Activated CD4-positive, alpha-beta memory T cell treated with anti-CD3 and anti-CD28 coated beads for 36 hours (primary cell): ENCODE measurements around the gene FZD8. TPM values are rescaled to one million over a fixed set of nuclear protein-coding genes. Genes with fewer than 3 reads are reported as not detected.
A peak's percentile ranks its signal among the peaks of the same experiment; 100 is the strongest.

Experiments
- CTCF ChIA-PET: fragments of 350-600 bp; sonication (Branson Sonifier 250); formaldehyde crosslinking; loops from one replicate; lab custom pipeline; 2021; ENCODE audit warnings: antibody characterized with exemption, inconsistent platforms; lab: Charles Lee
- POLR2A ChIA-PET: fragments of 350-600 bp; sonication (Branson Sonifier 250); formaldehyde crosslinking; loops from one replicate; lab custom pipeline; 2021; ENCODE audit warnings: antibody characterized with exemption; lab: Charles Lee
- DNase-seq: peaks from one replicate; pipeline ENCODE4 v3.0.0-alpha.2; 2020
- H3K27ac Mint-ChIP-seq: one replicate; pipeline ENCODE4 v1.8.0; 2021; ENCODE audit warnings: mixed read lengths
- H3K27me3 Mint-ChIP-seq: one replicate; pipeline ENCODE4 v1.8.0; 2021; ENCODE audit warnings: mixed read lengths
- H3K36me3 Mint-ChIP-seq: one replicate; pipeline ENCODE4 v1.8.0; 2021; ENCODE audit warnings: mixed read lengths
- H3K4me1 Mint-ChIP-seq: one replicate; pipeline ENCODE4 v1.8.0; 2021; ENCODE audit warnings: low read depth, mixed read lengths
- H3K4me3 Mint-ChIP-seq: one replicate; pipeline ENCODE4 v1.8.0; 2021; ENCODE audit warnings: mild to moderate bottlenecking, mixed read lengths
- H3K9me3 Mint-ChIP-seq: one replicate; pipeline ENCODE4 v1.8.0; 2021; ENCODE audit warnings: mixed read lengths
- intact Hi-C: fragments of 100-400 bp; cut with micrococcal nuclease; formaldehyde crosslinking; loops from one replicate; pipeline ENCODE4 v1.15.1; 2023
- total RNA-seq, 2 experiments: library from RNA; stranded (reverse); gene quantifications; one replicate each; pipeline ENCODE4 v1.2.3, GENCODE V29; 2021

FZD8 gene
- total RNA-seq, 2 experiments from 2014 or later: 0.31 to 0.45 TPM

DNA sequence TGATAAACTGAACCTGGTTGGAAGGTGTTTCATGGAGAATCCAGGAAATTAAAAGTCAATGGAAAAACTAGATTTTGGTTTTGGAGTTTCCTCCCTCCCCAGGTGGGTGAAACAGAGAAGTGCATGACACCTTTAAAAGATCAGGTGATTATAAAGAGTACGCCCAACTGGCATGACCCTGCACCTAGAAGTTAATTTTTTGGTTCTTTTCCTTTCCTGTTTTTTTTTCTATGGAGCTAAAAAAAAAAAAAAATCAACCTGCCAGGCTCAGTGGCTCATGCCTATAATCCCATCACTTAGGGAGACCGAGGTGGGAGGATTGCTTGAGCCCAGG lies 29.0 kb downstream of the FZD8 start:
- H3K36me3 Mint-ChIP-seq: no peaks in the 10 kb centered on the region
- CTCF ChIA-PET: no interaction called here
- peaks cover 30% of the 10 kb centered on the region for H3K27me3 Mint-ChIP-seq

DNA sequence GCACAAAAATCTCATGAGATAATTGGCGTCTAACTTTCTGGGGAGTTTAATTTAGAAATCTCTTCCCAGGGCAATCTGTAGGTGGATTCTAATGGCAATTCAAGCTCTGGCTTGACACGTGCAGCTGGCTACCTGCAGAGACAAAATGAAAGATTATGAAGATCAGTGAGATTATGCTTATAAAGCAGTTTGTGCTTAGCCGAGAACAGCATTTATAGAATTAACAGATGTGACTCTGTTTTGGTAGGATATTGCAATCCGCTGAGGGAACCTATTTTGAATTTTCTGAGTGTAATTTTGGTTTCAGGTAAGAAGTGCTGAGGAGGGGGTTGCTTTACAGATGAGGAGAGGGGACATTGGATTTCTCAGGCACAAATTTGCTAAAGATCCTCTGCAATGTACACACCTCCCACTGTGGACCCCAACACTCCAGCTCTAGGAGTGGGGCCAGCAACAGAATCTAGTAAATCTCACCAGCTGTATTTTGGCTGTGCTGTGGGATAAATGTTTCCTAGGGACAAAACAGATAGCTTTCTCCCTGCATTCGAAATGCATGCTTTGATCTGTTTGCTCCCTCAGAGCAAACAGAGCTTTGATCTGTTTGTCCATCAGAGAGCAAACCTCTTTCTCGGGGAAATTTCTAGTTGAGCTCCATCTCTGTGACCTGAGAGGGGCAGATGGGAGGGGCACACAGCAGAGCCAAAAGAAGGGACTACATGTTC lies 29.6 kb downstream of the FZD8 start:
- no peak for DNase-seq
- Mint-ChIP-seq H3K9me3 (peaks cover 6% of the 10 kb centered on the region), H3K4me1 (peaks cover under 1% of the 10 kb centered on the region), H3K36me3 (no peaks in the 10 kb centered on the region), H3K27ac (no peak overlapping the region), H3K4me3 (no peak overlapping the region), H3K27me3 (peaks cover 32% of the 10 kb centered on the region)
- intact Hi-C loops: no loop called here
- ChIA-PET CTCF (interaction anchor here (0.6 kb wide), 1 partner anchor 463 kb away, joined by 4 read pairs; no protein-coding TSS in a partner anchor), POLR2A (no interaction called here)

More for the DNA sequence above, 29.0 kb downstream of the FZD8 start:
- Mint-ChIP-seq H3K4me3 (no peak overlapping the region), H3K9me3 (peaks cover 6% of the 10 kb centered on the region), H3K4me1 (no peaks in the 10 kb centered on the region), H3K27ac (no peak overlapping the region)
- POLR2A ChIA-PET: no interaction called here
- no peak for DNase-seq
- intact Hi-C loops: no loop called here

DNA sequence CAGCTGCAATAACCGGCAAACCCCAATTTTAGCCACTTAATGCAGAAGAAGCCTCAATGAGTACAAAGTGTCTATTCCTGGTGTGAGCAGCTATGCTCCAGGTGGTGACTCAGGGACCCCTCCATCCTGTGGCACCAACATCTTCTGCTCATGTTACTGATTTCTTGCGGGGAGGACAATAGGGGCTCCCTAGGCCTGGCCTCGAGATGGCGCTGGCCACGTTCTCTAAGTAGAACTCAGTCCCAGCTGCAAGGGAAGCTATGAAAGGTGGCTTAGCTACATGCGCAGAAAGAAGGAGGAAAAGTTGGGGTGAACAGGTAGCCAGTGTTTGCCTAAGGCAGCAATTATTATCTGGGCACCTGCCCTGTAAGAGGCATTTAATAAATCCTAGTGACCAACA lies 30.3 kb downstream of the FZD8 start:
- no peak for DNase-seq
- H3K27me3 Mint-ChIP-seq: peaks cover 39% of the 10 kb centered on the region
- no peak overlapping the region for H3K27ac Mint-ChIP-seq
- no peaks in the 10 kb centered on the region for H3K36me3 Mint-ChIP-seq
- H3K4me3 Mint-ChIP-seq: no peak overlapping the region
- intact Hi-C loops: no loop called here
- H3K9me3 Mint-ChIP-seq: peaks cover 6% of the 10 kb centered on the region
- POLR2A ChIA-PET: no interaction called here
- peaks cover 5% of the 10 kb centered on the region for H3K4me1 Mint-ChIP-seq
- CTCF ChIA-PET: interaction anchor here (0.6 kb wide), 1 partner anchor 462 kb away, joined by 4 read pairs; no protein-coding TSS in a partner anchor

DNA sequence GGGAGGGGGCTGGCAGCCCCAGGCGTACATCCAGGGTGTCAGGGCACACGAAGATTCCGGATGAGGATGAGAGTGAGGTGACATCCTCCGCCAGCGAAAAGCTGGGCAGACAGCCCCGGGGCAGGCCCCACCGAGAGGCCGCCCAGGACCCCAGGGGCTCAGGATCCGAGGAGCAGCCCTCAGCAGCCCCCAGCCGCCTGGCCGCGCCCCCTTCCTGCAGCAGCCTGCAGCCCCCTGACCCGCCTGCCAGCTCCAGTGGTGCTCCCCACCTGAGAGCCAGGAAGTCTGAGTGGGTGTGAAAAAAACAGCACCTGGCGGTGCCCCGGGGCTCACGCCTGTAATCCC lies 33.8 kb downstream of the FZD8 start:
- peaks cover 5% of the 10 kb centered on the region for H3K4me1 Mint-ChIP-seq
- H3K4me3 Mint-ChIP-seq: no peak overlapping the region
- peaks cover 46% of the 10 kb centered on the region for H3K27me3 Mint-ChIP-seq
- H3K27ac Mint-ChIP-seq: no peak overlapping the region
- H3K9me3 Mint-ChIP-seq: peaks cover 6% of the 10 kb centered on the region
- intact Hi-C loops: no loop called here
- H3K36me3 Mint-ChIP-seq: no peaks in the 10 kb centered on the region
- POLR2A ChIA-PET: no interaction called here
- CTCF ChIA-PET: no interaction called here
- no peak for DNase-seq

DNA sequence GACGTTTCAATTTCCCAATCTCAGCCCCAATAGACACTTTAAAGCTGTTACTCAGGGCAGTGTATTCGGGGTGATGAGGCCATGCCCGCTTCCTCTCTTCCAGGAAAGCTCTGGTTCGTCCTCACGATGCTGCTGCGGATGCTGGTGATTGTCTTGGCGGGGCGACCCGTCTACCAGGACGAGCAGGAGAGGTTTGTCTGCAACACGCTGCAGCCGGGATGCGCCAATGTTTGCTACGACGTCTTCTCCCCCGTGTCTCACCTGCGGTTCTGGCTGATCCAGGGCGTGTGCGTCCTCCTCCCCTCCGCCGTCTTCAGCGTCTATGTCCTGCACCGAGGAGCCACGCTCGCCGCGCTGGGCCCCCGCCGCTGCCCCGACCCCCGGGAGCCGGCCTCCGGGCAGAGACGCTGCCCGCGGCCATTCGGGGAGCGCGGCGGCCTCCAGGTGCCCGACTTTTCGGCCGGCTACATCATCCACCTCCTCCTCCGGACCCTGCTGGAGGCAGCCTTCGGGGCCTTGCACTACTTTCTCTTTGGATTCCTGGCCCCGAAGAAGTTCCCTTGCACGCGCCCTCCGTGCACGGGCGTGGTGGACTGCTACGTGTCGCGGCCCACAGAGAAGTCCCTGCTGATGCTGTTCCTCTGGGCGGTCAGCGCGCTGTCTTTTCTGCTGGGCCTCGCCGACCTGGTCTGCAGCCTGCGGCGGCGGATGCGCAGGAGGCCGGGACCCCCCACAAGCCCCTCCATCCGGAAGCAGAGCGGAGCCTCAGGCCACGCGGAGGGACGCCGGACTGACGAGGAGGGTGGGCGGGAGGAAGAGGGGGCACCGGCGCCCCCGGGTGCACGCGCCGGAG lies 34.4 kb downstream of the FZD8 start:
- Mint-ChIP-seq H3K27me3 (peaks cover 46% of the 10 kb centered on the region), H3K4me1 (peaks cover 5% of the 10 kb centered on the region), H3K36me3 (no peaks in the 10 kb centered on the region), H3K4me3 (peak overlapping the region; percentile 43), H3K9me3 (peaks cover 6% of the 10 kb centered on the region), H3K27ac (no peak overlapping the region)
- ChIA-PET CTCF (no interaction called here), POLR2A (no interaction called here)
- intact Hi-C loops: loop anchor here (2.0 kb wide), 1 partner anchor 23 kb away; no protein-coding TSS in a partner anchor
- DNase-seq: peak; percentile 19

DNA sequence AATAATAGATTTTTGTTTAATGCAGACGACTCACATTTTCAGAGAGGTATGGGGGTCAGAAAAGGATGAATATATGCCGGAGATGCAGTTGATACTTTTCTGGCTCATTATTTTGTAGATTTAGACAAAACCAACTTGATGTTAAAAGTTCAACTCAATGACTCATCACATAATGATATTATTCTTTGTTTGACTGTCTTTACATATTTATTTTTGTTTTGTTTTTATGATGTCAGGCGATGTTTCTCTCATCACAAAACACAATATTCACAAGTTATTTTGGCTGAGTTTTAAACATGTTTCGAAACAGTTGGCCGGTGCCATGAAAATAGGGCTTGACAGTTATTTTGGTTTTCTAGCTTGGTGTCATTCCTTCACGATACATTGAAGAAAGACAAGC lies 35.7 kb downstream of the FZD8 start:
- Mint-ChIP-seq H3K27ac (no peak overlapping the region), H3K27me3 (peaks cover 45% of the 10 kb centered on the region), H3K36me3 (no peaks in the 10 kb centered on the region), H3K9me3 (peaks cover 8% of the 10 kb centered on the region), H3K4me1 (peaks cover 5% of the 10 kb centered on the region), H3K4me3 (no peak overlapping the region)
- intact Hi-C loops: loop anchor here (2.0 kb wide), 1 partner anchor 22 kb away; no protein-coding TSS in a partner anchor
- DNase-seq: no peak
- CTCF ChIA-PET: interaction anchor here (0.6 kb wide), 1 partner anchor 23 kb away, joined by 4 read pairs; no protein-coding TSS in a partner anchor
- POLR2A ChIA-PET: no interaction called here

DNA sequence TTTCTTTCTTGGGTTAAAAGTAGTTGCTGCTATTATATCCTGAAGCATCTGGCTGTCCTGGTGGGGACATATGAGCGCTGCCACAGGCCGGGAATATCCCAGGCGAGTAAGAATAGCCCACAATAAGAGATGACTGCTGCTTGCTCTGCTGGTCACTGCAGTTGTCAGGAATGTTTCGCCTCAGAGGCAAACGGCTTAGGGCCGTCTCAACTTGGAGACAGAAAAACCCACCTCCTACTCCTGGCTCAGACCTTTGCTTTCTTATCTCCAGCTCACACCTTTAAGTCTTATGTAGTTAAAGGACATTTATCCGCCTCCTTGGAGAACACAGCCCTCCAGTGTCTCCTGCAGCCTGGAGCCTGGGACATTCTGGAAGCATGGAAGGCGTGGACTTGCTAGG lies 36.9 kb downstream of the FZD8 start, which contains the start of gene GJD4:
TSS of gene GJD4 (plus strand) at position 151 of the 400 bp plus-strand sequence. CDS start at position 378, 227 bp downstream.
- Mint-ChIP-seq H3K9me3 (peaks cover 10% of the 10 kb centered on the region), H3K4me1 (peaks cover 5% of the 10 kb centered on the region), H3K4me3 (no peak within 1 kb of the TSS), H3K27me3 (peaks cover 45% of the 10 kb centered on the region), H3K36me3 (no peaks in the 10 kb centered on the region), H3K27ac (no peak within 1 kb of the TSS)
- intact Hi-C loops: no loop called here
- DNase-seq: no peak
- ChIA-PET CTCF (no interaction called here), POLR2A (no interaction called here)

DNA sequence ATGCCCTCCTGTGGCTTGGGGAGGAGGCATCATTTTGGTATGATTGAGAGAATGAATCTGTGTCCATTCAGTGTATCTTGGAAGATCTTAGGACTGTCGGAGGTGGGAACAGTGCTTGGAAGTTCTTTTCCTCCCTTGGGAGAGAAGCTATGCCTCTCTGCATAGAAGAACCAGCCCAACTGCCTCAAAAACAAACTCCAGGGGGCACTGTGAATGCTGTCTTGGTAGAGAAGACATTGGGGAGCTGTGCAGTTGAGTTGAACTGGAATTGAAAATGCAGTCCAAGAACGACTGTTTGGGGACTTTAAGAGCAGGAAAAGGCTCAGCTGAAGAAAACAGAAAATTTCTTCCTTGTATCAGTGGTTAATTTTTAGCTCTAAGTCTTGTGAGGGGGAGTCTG lies 41.9 kb downstream of the FZD8 start:
- intact Hi-C loops: no loop called here
- H3K36me3 Mint-ChIP-seq: no peaks in the 10 kb centered on the region
- POLR2A ChIA-PET: no interaction called here
- no peak overlapping the region for H3K4me3 Mint-ChIP-seq
- no peak overlapping the region for H3K27ac Mint-ChIP-seq
- DNase-seq: no peak
- H3K27me3 Mint-ChIP-seq: peaks cover 22% of the 10 kb centered on the region
- H3K9me3 Mint-ChIP-seq: peaks cover 7% of the 10 kb centered on the region
- CTCF ChIA-PET: interaction anchor here (0.5 to 1.2 kb wide), 2 partner anchors 137 to 479 kb away, joined by 3 read pairs; no protein-coding TSS in a partner anchor
- H3K4me1 Mint-ChIP-seq: no peaks in the 10 kb centered on the region

DNA sequence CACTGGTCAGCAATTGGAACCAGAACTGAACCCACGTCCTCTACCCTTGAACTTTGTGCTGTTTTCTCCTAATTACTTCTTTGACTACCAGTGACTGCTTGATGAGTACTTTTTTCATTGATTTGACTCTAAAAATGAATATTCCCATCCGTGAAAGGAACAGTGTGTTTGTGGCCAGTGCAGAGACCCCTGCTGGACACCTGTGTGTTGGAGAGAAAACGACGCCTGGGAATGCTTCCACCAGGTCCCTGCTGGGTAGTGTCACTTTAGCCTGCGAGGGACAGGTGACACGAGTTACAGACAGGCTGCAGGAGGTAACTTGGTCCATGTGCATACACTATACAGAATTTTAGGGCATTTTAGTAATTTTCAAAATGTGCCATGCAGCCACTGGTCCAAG lies 43.7 kb downstream of the FZD8 start:
- Mint-ChIP-seq H3K4me3 (no peak overlapping the region), H3K36me3 (no peaks in the 10 kb centered on the region), H3K4me1 (no peaks in the 10 kb centered on the region), H3K9me3 (peaks cover 8% of the 10 kb centered on the region), H3K27ac (no peak overlapping the region), H3K27me3 (peaks cover 11% of the 10 kb centered on the region)
- ChIA-PET CTCF (no interaction called here), POLR2A (no interaction called here)
- intact Hi-C loops: no loop called here
- no peak for DNase-seq

DNA sequence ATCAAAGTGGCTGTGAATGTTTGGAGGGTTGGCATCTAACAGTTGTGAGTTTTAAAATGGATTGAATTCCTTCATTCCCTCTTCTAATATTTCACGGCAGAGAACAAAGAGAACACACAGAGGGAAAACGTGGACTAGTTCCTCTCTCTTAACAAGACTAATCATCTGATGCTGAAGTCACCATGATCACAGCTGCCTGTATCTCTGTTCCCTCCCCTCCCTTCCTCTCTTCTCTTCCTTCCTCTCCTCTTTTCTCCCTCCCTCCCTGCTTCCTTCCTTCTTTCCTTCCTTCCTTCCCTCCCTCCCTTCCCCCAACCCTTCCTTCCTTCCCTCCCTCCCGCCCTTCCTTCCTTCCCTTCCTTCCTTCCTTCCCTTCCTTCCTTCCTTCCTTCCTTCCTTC lies 47.0 kb downstream of the FZD8 start:
- peaks cover 13% of the 10 kb centered on the region for H3K9me3 Mint-ChIP-seq
- H3K27me3 Mint-ChIP-seq: peaks cover 6% of the 10 kb centered on the region
- no peaks in the 10 kb centered on the region for H3K4me1 Mint-ChIP-seq
- no peak overlapping the region for H3K27ac Mint-ChIP-seq
- no peak overlapping the region for H3K4me3 Mint-ChIP-seq
- CTCF ChIA-PET: no interaction called here
- H3K36me3 Mint-ChIP-seq: peaks cover 2% of the 10 kb centered on the region
- intact Hi-C loops: no loop called here
- POLR2A ChIA-PET: no interaction called here
- DNase-seq: no peak

DNA sequence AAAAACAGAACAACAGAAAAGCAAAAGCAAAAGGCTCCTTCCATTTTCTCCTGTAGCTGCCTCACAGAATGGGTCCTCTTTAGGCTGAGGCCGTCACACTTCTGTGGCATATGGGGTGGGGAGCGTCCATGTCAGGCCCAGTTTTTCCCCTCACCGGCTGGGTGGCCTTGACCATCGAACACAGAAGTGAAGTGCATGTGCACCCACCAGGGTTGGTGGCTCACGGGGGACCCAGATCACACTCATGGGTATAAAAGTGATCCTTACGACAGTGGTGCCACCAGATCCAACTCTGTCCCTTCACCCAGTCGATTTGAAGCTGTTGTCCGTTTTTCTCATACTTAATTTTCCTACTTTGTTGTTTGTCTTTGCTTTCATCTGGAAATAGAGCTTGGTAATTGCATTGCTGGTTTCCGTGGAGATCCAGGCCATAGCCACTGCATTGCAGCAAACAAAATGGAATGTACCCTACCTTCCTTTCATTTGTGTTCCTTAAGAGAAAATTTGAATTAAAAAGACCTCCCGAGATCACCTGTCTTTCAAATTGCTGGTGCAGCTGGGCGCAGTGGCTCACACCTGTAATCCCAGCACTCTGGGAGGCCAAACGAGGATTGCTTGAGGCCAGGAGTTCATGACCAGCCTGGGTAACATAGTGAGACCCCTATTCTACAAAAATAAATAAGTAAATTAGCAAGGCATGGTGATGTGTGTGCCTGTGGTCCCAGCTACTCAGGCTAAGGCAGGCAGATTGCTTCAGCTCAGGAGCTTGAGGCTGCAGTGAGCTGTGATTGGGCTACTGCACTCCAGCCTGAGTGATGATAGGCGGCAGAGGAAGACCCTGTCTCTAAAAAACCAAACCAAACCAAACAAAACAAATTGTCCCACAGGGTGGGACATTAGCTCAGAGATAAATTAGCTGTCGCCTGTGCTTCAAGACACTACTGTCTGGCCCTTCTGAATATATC lies 47.7 kb downstream of the FZD8 start:
- Mint-ChIP-seq H3K9me3 (peaks cover 13% of the 10 kb centered on the region), H3K27me3 (peaks cover 7% of the 10 kb centered on the region), H3K36me3 (peaks cover 2% of the 10 kb centered on the region), H3K27ac (no peak overlapping the region), H3K4me1 (no peaks in the 10 kb centered on the region), H3K4me3 (no peak overlapping the region)
- ChIA-PET POLR2A (no interaction called here), CTCF (interaction anchor here (1.2 kb wide), 1 partner anchor 31 kb away, joined by 4 read pairs; no protein-coding TSS in a partner anchor)
- DNase-seq: no peak
- intact Hi-C loops: no loop called here
